GM12875 (cell line): ENCODE data around the gene PHACTR2.

Experiments
- H3K4me3 ChIP-seq: one replicate; pipeline ENCODE4 v1.5.1; 2011; ENCODE audit warnings: low read depth, low read length, control low read depth
- CTCF ChIP-seq: IDR thresholded peaks from 2 replicates; pipeline ENCODE4 v1.5.1; 2011; ENCODE audit warnings: low read depth, mild to moderate bottlenecking, control low read depth, inconsistent platforms, low read length, moderate library complexity, borderline replicate concordance; ENCODE audit not compliant: insufficient read depth

The PHACTR2 gene

GRCh38 chr6:143742070-143742954, 64.5 kb downstream of the PHACTR2 start:
- H3K4me3 ChIP-seq: no peak overlapping the region
- TF ChIP-seq CTCF: no peak

- H3K4me3 ChIP-seq: no peak overlapping the region
- TF ChIP-seq CTCF: no peak
These were observed 65.1 kb downstream of the PHACTR2 start for GRCh38 chr6:143742955-143743255.

DNA sequence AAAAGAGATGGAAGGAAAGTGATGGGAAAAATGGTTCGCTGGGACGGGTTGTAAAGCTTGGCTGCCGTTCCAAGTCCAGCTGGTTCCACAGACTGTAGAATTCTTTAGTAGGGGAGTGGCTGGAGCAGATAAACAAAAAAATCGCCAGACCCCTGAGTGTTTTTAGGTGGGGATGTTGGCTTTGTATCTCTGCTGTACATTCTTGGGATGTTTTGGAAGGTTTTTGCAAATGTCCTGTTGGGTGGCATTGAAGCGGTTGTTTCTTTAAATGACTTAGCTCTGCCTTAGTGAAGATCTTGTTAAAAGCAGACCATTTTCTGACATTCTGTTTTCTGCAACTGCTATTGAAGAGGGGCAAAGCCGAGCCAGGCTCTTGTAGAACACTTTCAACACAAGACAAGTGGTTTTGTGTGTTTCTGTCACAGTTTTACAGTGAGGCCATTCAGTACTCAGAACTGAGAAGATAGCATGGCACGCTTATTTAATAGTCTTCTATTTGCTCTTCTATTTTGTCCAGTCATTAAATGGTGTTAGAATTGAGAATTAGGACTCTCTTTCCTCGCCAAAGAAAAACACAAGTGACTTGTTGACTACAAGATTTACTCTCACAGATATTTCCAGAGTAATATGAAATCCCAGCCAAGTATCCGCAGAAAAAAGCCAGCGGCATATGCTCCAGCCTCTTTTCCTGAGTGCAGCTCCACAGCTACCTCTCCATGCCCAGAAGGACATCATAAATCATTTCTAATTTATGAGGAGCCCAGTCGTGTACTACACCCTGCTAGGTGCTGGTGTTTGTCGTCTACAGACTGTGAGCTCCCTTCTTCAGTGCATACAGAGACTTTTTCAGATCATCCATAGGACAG, 65.8 kb downstream of the PHACTR2 start:
- no peak overlapping the region for H3K4me3 ChIP-seq
- TF ChIP-seq CTCF: no peak

DNA sequence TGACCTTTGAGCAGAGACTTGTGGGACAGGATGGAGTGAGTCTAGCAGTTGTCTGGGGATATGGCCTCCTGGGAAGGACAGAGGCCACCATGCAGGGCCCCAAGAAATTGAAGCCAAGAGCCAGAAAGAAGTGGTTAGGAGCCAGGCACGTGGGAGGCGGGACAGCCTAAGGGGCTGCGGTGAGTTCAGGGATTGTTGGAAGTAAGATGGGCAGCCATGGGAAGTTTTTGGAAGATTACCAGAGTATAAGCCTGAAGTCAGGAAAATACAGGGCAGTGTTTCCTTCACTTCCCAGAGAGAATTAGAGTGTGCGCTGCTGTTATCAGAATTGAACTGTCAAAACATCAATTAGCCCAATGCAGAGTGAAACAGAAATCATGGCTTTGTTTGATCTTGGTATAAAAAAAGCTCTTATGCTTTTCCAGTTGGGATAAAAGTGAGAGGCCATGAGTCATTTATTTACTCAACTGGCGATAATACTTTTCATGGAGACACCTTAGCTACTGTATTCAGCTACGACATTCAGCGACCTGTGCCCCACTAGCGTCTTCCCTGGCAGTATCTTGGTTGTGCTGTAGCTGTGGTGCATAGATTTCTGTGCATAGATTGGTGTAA, 66.9 kb downstream of the PHACTR2 start:
- no peak overlapping the region for H3K4me3 ChIP-seq
- no peak for TF ChIP-seq CTCF

- TF ChIP-seq CTCF: no peak
- no peak overlapping the region for H3K4me3 ChIP-seq
These were observed 67.7 kb downstream of the PHACTR2 start for GRCh38 chr6:143745166-143746133.
